Glomerular visceral epithelial cell (primary cell): Measurements from ENCODE around the gene ZDHHC6.
A peak's percentile ranks its signal among the peaks of the same experiment; 100 is the strongest.
"Not testable (repeated sequence)": the region's sequence is repeated elsewhere in the genome, so short reads cannot be mapped to it uniquely, and the experiment has no call there.

Source experiments
- DNase-seq: peaks from one replicate; pipeline ENCODE4 v3.0.0-alpha.2; 2016; ENCODE audit errors: extremely low spot score

The ZDHHC6 gene

GRCh38 chr10:112390125-112390703 is 56.5 kb downstream of the ZDHHC6 start:
- no peak for DNase-seq

- peak; percentile 35 for DNase-seq
Measured at GRCh38 chr10:112389271-112389822, 57.4 kb downstream of the ZDHHC6 start.

GRCh38 chr10:112388548-112388947 is 58.2 kb downstream of the ZDHHC6 start:
- no peak for DNase-seq

GRCh38 chr10:112388056-112388455 is 58.7 kb downstream of the ZDHHC6 start:
- DNase-seq = not testable (repeated sequence)

- no peak for DNase-seq
Measured at GRCh38 chr10:112385201-112385600, 61.5 kb downstream of the ZDHHC6 start.

GRCh38 chr10:112384141-112384540 is 62.6 kb downstream of the ZDHHC6 start:
- DNase-seq = no peak

- DNase-seq = peak; percentile 13
Measured at GRCh38 chr10:112383325-112383724, 63.4 kb downstream of the ZDHHC6 start.

GRCh38 chr10:112382515-112383235 is 64.0 kb downstream of the ZDHHC6 start:
- DNase-seq = no peak
